RWPE1 (cell line): ENCODE measurements around the gene LRP1B.

ENCODE experiments used
- CTCF ChIA-PET: fragments of 350-600 bp; sonication (Branson Sonifier 250); formaldehyde crosslinking; extraction: SDS; loops from one replicate; lab custom pipeline; 2021; lab: Yijun Ruan, JAX
- POLR2A ChIA-PET: fragments of 400-600 bp; formaldehyde crosslinking; extraction: SDS; loops from one replicate; lab custom pipeline; 2020; ENCODE audit warnings: antibody characterized with exemption; ENCODE audit not compliant: low non-redundant PET; lab: Yijun Ruan, JAX
- DNase-seq: peaks from one replicate; pipeline ENCODE4 v3.0.0; 2012; ENCODE audit warnings: low spot score
- H3K27ac ChIP-seq: fragments of 450-650 bp; 2 replicates; pipeline ENCODE4 v1.5.1; 2017
- TF ChIP-seq, protein P1 (sequence below): fragments of 450-650 bp; conservative IDR thresholded peaks from 2 replicates; pipeline ENCODE4 v1.5.1; 2017; ENCODE audit warnings: low read depth, mild to moderate bottlenecking

Gene LRP1B

GRCh38 chr2:140465301-140465700 lies 1665.5 kb downstream of the LRP1B start:
- ChIA-PET POLR2A (no interaction called here), CTCF (no interaction called here)
- no peak for DNase-seq
- H3K27ac ChIP-seq, result no peak overlapping the region
- TF ChIP-seq, protein P1, sequence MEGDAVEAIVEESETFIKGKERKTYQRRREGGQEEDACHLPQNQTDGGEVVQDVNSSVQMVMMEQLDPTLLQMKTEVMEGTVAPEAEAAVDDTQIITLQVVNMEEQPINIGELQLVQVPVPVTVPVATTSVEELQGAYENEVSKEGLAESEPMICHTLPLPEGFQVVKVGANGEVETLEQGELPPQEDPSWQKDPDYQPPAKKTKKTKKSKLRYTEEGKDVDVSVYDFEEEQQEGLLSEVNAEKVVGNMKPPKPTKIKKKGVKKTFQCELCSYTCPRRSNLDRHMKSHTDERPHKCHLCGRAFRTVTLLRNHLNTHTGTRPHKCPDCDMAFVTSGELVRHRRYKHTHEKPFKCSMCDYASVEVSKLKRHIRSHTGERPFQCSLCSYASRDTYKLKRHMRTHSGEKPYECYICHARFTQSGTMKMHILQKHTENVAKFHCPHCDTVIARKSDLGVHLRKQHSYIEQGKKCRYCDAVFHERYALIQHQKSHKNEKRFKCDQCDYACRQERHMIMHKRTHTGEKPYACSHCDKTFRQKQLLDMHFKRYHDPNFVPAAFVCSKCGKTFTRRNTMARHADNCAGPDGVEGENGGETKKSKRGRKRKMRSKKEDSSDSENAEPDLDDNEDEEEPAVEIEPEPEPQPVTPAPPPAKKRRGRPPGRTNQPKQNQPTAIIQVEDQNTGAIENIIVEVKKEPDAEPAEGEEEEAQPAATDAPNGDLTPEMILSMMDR, result no peak

DNA sequence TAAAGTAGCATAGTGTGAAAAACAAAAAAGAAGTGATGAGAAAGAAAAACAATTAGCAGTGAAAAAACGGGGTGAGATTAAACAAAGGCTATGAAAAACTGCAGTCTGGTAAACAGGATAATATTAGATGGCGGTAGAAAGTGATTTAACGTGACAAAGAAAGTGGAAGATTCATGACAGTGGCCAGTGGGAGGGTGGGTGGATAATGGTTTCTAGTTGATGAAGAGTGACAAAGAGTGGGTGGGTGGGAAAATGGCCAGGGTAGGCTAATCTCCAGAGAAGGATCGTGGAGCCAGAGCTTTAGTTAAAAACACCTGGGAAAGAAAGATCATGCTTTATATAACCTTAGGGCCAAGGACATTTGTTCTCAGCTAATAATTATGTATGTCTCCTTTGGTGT lies 1667.8 kb downstream of the LRP1B start:
- TF ChIP-seq, protein P1, result no peak
- DNase-seq, result no peak
- no peak overlapping the region for H3K27ac ChIP-seq
- ChIA-PET POLR2A (no interaction called here), CTCF (interaction anchor here (0.6 kb wide), 1 partner anchor 30 kb away, joined by 4 read pairs; no protein-coding TSS in a partner anchor)

- ChIA-PET POLR2A (no interaction called here), CTCF (no interaction called here)
- no peak overlapping the region for H3K27ac ChIP-seq
- TF ChIP-seq, protein P1, result no peak
- no peak for DNase-seq
These were observed 1673.3 kb downstream of the LRP1B start for GRCh38 chr2:140457483-140457882.

DNA sequence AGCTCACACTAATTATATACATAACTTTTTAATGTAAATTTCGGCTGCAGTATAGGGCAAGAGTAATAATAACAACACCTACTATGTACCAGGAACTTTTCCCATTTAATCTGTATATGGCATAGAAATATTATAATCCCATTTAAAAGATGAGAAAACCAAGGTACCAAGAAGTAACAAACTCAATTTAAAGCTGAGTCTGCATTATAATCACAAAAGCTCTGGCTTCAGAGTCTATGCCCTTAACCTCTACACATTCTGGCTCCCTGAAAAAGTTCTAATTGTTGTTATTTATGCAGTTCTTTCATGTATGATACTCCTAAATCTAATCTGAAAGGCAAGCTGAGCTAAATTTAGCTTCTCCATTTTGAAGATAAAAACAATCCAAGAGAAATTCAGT lies 1675.5 kb downstream of the LRP1B start:
- ChIA-PET POLR2A (no interaction called here), CTCF (no interaction called here)
- no peak overlapping the region for H3K27ac ChIP-seq
- TF ChIP-seq, protein P1, result no peak
- DNase-seq, result no peak

- no peak overlapping the region for H3K27ac ChIP-seq
- TF ChIP-seq, protein P1, result no peak
- CTCF ChIA-PET, result no interaction called here
- POLR2A ChIA-PET, result no interaction called here
- DNase-seq, result peak; percentile 38
These were observed 1676.1 kb downstream of the LRP1B start for GRCh38 chr2:140454717-140455116.

- DNase-seq, result no peak
- TF ChIP-seq, protein P1, result no peak
- ChIA-PET CTCF (interaction anchor here (0.6 kb wide), 1 partner anchor 1505 kb away, joined by 3 read pairs; no protein-coding TSS in a partner anchor), POLR2A (no interaction called here)
- no peak overlapping the region for H3K27ac ChIP-seq
These were observed 1679.5 kb downstream of the LRP1B start for GRCh38 chr2:140451324-140451723.

- CTCF ChIA-PET, result no interaction called here
- H3K27ac ChIP-seq, result no peak overlapping the region
- POLR2A ChIA-PET, result no interaction called here
- no peak for DNase-seq
- TF ChIP-seq, protein P1, result no peak
These were observed 1688.5 kb downstream of the LRP1B start for GRCh38 chr2:140442319-140442718.
